Measurements from ENCODE around the gene PACSIN1. TPM values are rescaled to one million over a fixed set of nuclear protein-coding genes. Genes with fewer than 3 reads are reported as not detected.
"Not testable (repeated sequence)": the region's sequence is repeated elsewhere in the genome, so short reads cannot be mapped to it uniquely, and the experiment has no call there.

Gene PACSIN1
- total RNA-seq, 4 donors from 2014 or later: 1.2 TPM; not detected in 2

DNA sequence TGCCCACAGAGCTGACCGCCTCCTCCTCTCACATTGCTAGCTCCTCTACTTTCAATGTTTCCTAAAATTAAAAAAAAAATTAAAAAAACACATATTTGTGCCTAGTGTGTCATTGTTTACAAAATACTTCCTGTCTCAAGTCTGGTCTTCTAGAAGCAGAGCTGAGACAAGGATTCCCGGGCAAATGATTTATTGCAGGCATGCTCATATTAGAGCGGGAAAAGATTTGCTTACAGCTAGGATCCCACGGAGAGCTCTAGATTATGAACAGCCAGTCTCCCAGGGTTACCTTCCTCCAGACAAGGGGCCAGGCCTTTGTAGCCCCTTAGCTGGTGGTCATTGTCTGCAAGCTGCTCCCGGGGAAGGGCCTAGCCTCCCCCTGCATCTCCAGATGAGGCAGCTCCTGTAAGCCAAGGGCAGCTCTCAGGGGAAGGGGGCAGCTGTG lies 9.4 kb downstream of the PACSIN1 start:
- Histone ChIP-seq H3K4me3 (no peak overlapping the region), H3K9me3 (peaks cover 0 to 13% (median 0%) of the 10 kb centered on the region in 3 donors), H3K27ac (no peak overlapping the region), H3K36me3 (no peaks in the 10 kb centered on the region), H3K27me3 (peaks cover 4% of the 10 kb centered on the region), H3K4me1 (no peaks in the 10 kb centered on the region)
- TF ChIP-seq POLR2AphosphoS5 (IDR thresholded peaks at IDR 0.05) (no peak), EP300 (IDR thresholded peaks at IDR 0.05) (no peak), POLR2A (IDR thresholded peaks at IDR 0.05) (no peak), CTCF (IDR thresholded peaks at IDR 0.05) (no peak)
- no peak for ATAC-seq
- 45 to 88% methylated on average over 3 of the region's 5 CpGs for WGBS, 2 donors (ENCODE audit: low coverage in 1 of 2)

DNA sequence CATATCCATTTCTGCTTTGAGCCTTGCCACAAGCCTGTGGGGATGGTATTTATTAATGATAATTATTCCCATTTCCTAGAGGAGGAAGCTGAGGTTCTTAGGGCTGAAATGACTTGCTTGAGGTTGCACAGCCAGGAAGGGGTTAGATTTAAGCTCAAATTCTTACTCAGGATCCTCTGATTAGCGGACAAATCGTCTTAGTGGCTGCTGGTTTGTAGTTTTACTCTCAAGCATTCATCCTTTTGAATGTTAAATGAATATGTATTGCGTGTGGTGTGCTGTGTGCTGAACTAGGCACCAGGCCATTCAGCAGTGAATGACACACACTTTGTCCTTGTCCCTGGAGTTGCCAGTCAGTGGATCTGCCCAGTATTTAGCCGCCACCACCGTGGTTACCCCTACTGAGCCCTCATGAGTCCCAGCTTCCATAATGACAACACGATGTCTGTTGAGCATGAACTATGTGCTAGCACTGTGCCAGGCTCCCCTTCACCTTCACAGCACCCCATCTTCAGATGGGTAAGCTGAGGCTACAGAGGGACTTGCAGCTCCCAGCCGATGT lies 10.0 kb downstream of the PACSIN1 start:
- Histone ChIP-seq H3K36me3 (no peaks in the 10 kb centered on the region), H3K4me1 (no peaks in the 10 kb centered on the region), H3K27me3 (peaks cover 4% of the 10 kb centered on the region), H3K27ac (no peak overlapping the region), H3K4me3 (no peak overlapping the region), H3K9me3 (peaks cover 0 to 13% (median 0%) of the 10 kb centered on the region in 3 donors)
- TF ChIP-seq CTCF (IDR thresholded peaks at IDR 0.05): no peak
- TF ChIP-seq POLR2AphosphoS5 (IDR thresholded peaks at IDR 0.05): no peak
- no peak for TF ChIP-seq POLR2A (IDR thresholded peaks at IDR 0.05)
- TF ChIP-seq EP300 (IDR thresholded peaks at IDR 0.05): no peak
- ATAC-seq: no peak
- WGBS, 2 donors (ENCODE audit: low coverage in 1 of 2): 78 to 80% methylated on average over 3 of the region's 7 CpGs

DNA sequence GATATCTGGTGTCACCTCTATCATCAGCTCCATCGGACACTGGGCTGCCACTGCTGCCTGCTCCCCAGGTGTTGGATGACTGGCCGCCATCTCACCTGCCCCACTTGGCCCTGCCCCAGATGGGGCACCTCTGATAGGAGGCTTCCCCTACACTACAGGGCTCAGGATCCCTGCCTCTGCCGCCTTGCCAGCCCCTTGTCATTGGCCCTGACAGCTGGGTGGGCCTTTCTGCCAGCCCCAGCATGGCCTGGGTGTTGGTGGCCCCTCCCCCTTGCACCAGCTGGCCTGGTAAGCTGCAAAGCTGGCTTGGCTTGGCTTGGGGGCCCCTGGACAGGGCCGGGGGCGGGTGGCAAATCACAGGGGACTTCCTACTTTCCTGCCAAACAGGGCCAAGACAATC lies 10.6 kb downstream of the PACSIN1 start:
- no peak for ATAC-seq
- 40% methylated on average over 1 of the region's 5 CpGs; no CpG with 5 or more reads in 1 of the 2 donors for WGBS, 2 donors (ENCODE audit: low coverage in 1 of 2)
- no peaks in the 10 kb centered on the region for H3K36me3 ChIP-seq

GRCh38 chr6:34476921-34477320 lies 11.0 kb downstream of the PACSIN1 start:
- peaks cover 4% of the 10 kb centered on the region for H3K27me3 ChIP-seq
- WGBS, 2 donors (ENCODE audit: low coverage in 1 of 2): 29% methylated on average over 2 of the region's 5 CpGs; no CpG with 5 or more reads in 1 of the 2 donors
- H3K9me3 ChIP-seq: peaks cover 0 to 13% (median 0%) of the 10 kb centered on the region in 3 donors
- H3K4me1 ChIP-seq: no peaks in the 10 kb centered on the region
- no peak overlapping the region for H3K27ac ChIP-seq
- no peak for TF ChIP-seq EP300 (IDR thresholded peaks at IDR 0.05)
- TF ChIP-seq POLR2A (IDR thresholded peaks at IDR 0.05): no peak
- TF ChIP-seq CTCF (IDR thresholded peaks at IDR 0.05): no peak
- no peak for TF ChIP-seq POLR2AphosphoS5 (IDR thresholded peaks at IDR 0.05)
- no peaks in the 10 kb centered on the region for H3K36me3 ChIP-seq
- H3K4me3 ChIP-seq: no peak overlapping the region
- no peak for ATAC-seq

More for the DNA sequence above, 10.6 kb downstream of the PACSIN1 start:
- no peak for TF ChIP-seq EP300 (IDR thresholded peaks at IDR 0.05)
- no peak for TF ChIP-seq CTCF (IDR thresholded peaks at IDR 0.05)
- TF ChIP-seq POLR2AphosphoS5 (IDR thresholded peaks at IDR 0.05): no peak
- no peak for TF ChIP-seq POLR2A (IDR thresholded peaks at IDR 0.05)
- H3K9me3 ChIP-seq: peaks cover 0 to 13% (median 0%) of the 10 kb centered on the region in 3 donors
- H3K4me3 ChIP-seq: no peak overlapping the region
- no peak overlapping the region for H3K27ac ChIP-seq
- no peaks in the 10 kb centered on the region for H3K4me1 ChIP-seq
- peaks cover 4% of the 10 kb centered on the region for H3K27me3 ChIP-seq

DNA sequence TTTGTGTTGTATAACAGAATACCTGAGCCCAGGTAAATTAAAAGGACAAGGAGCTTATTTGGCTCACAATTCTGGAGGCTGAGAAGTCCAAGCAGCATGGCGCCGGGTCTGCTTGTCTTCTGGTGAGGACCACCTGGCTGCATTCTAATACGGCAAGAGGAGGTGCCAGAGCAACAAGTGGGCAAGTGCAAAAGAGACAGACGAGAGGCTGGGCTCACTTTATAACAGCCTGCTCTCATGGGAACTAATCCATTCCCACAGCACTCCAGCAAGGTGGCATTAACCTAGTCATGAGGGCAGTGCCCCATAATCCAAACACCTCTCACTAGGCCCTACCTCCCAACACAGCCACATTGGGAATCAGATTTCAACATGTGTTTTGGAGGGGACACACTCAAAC lies 12.9 kb downstream of the PACSIN1 start:
- TF ChIP-seq POLR2AphosphoS5 (IDR thresholded peaks at IDR 0.05) (no peak), CTCF (IDR thresholded peaks at IDR 0.05) (no peak), EP300 (IDR thresholded peaks at IDR 0.05) (no peak), POLR2A (IDR thresholded peaks at IDR 0.05) (no peak)
- H3K9me3 ChIP-seq: peaks cover 0 to 8% (median 0%) of the 10 kb centered on the region in 3 donors
- H3K4me1 ChIP-seq: no peaks in the 10 kb centered on the region
- H3K4me3 ChIP-seq: no peak overlapping the region
- 90% methylated on average over 2 of the region's 4 CpGs; no CpG with 5 or more reads in 1 of the 2 donors for WGBS, 2 donors (ENCODE audit: low coverage in 1 of 2)
- no peaks in the 10 kb centered on the region for H3K36me3 ChIP-seq
- peaks cover 9% of the 10 kb centered on the region for H3K27me3 ChIP-seq
- no peak overlapping the region for H3K27ac ChIP-seq
- ATAC-seq: no peak

GRCh38 chr6:34483781-34484180 lies 17.9 kb downstream of the PACSIN1 start:
- no CpG with 5 or more reads among the region's 5 CpGs for WGBS, 2 donors (ENCODE audit: low coverage in 1 of 2)
- H3K9me3 ChIP-seq, H3K27ac ChIP-seq, H3K4me3 ChIP-seq, H3K4me1 ChIP-seq, H3K27me3 ChIP-seq, ATAC-seq, H3K36me3 ChIP-seq: not testable (repeated sequence)
